Progenitor cell of endocrine pancreas (in vitro differentiated cells): ENCODE data around the gene PLEKHG2. TPM values are rescaled to one million over a fixed set of nuclear protein-coding genes. Genes with fewer than 3 reads are reported as not detected.
A peak's percentile ranks its signal among the peaks of the same experiment; 100 is the strongest.

Source experiments
- DNase-seq: peaks from one replicate; pipeline ENCODE4 v3.0.0; 2021; ENCODE audit warnings: low spot score; ENCODE audit not compliant: unreplicated experiment
- H3K27ac Mint-ChIP-seq: 2 replicates; pipeline ENCODE4 v1.8.0; 2021; ENCODE audit warnings: mild to moderate bottlenecking, moderate library complexity, mixed read lengths
- H3K27me3 Mint-ChIP-seq: 2 replicates; pipeline ENCODE4 v1.8.0; 2021; ENCODE audit warnings: mixed read lengths
- H3K36me3 Mint-ChIP-seq: 2 replicates; pipeline ENCODE4 v1.8.0; 2022; ENCODE audit warnings: mixed read lengths; ENCODE audit not compliant: insufficient read depth
- H3K4me1 Mint-ChIP-seq: 2 replicates; pipeline ENCODE4 v1.8.0; 2021; ENCODE audit warnings: low read depth, mixed read lengths
- H3K4me3 Mint-ChIP-seq: 2 replicates; pipeline ENCODE4 v1.8.0; 2021; ENCODE audit warnings: low read depth, mild to moderate bottlenecking, moderate library complexity, mixed read lengths
- H3K9me3 Mint-ChIP-seq: 2 replicates; pipeline ENCODE4 v1.8.0; 2021; ENCODE audit warnings: low read depth, mixed read lengths
- total RNA-seq: library from RNA; stranded (reverse); gene quantifications from 2 replicates; pipeline ENCODE4 v1.2.1, GENCODE V29; 2021
- TF ChIP-seq, protein P1 (sequence below): fragments of 200-600 bp; sonication (generic); IDR thresholded peaks from one replicate; pipeline ENCODE4 v1.5.0; 2021; ENCODE audit warnings: antibody characterized with exemption, mild to moderate bottlenecking; ENCODE audit not compliant: unreplicated experiment

PLEKHG2 gene
- total RNA-seq, 1 donor from 2014 or later, result 162 TPM

DNA sequence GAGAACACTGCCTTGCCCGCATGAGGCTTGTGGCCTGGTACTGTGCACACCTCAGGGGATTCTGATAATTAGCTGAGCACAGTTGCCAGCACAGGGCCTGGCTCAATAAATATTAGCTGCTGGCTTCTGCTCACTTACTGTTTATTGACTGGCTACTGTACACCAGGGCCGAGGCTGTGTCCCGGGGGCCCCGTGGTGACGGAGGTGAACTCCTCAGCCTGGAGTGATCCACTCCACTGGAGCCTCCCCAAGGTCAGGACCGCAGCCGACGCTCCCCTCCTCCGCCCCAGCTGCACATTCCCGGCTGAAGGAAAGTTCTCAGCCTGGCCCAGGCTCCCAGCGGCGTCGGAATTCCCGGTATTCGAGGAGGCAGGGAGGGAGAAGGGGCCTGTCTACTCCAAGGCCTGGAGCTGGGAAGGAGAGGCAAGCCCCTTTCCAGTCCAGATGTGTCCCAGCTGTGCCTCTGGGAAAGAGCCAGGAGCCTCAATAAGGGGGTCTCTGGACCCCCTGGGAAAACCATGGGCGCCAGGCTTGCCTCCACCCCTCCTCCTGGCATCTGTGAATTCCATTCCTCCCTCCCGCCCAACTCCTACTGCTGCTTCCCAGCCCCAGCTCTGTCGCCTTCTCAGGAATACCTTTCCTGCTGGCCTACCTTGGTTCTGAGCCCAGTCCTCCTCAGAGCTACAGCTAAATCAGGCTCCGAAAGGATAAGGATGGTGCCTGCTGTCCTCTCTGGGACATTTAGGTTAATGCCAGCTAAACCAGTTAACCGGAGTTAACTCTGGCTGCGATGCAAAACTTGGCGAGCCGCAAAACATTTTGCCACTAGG lies 16.0 kb downstream of the PLEKHG2 start:
- Mint-ChIP-seq H3K4me3 (no peak overlapping the region), H3K27ac (peak overlapping the region; percentile 92), H3K4me1 (peaks cover 9% of the 10 kb centered on the region), H3K36me3 (peaks cover 11% of the 10 kb centered on the region), H3K27me3 (no peaks in the 10 kb centered on the region), H3K9me3 (no peaks in the 10 kb centered on the region)
- no peak for DNase-seq
- TF ChIP-seq, protein P1, sequence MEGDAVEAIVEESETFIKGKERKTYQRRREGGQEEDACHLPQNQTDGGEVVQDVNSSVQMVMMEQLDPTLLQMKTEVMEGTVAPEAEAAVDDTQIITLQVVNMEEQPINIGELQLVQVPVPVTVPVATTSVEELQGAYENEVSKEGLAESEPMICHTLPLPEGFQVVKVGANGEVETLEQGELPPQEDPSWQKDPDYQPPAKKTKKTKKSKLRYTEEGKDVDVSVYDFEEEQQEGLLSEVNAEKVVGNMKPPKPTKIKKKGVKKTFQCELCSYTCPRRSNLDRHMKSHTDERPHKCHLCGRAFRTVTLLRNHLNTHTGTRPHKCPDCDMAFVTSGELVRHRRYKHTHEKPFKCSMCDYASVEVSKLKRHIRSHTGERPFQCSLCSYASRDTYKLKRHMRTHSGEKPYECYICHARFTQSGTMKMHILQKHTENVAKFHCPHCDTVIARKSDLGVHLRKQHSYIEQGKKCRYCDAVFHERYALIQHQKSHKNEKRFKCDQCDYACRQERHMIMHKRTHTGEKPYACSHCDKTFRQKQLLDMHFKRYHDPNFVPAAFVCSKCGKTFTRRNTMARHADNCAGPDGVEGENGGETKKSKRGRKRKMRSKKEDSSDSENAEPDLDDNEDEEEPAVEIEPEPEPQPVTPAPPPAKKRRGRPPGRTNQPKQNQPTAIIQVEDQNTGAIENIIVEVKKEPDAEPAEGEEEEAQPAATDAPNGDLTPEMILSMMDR, result no peak

DNA sequence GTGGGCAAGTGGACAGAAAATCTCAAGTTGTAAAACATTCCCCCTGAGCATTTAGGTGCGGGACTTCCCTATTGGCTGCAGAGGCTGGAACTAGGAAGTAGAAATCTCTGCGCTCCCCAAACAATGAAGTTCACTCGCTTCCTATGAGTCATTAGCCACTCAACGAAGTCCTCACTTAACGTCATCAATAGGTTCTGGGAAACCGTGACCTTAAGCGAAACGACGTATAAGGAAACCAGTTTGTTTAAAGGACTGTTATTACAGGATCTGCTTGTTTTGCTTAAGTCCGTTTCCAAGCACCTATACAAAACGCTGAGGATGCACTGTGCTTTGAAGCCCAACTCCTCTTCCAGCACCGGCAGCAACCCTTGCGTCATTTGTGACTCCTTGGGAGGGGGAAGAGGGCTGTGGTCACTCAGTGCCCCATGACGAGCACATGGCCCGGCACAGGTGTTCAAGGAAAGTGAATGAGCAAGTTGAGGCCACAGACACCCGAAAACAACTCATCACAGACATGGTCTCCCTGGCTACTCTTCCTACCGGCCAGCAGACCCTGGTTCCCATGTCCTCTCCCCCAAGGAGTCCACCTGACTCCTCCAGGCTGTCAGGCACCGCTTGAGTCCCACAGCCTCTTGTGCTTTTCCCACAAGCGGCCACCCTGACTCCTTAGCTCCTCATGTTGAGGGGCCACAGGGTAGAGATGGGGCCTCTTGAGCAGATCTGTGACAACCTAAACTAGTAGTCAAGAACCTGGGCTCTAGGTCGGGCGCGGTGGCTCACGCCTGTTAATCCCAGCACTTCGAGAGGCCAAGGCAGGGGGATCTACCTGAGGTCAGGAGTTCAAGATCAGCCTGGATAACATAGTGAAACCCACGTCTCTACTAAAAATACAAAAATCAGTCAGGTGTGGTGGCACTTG lies 18.5 kb downstream of the PLEKHG2 start:
- peak overlapping the region; percentile 71 for H3K27ac Mint-ChIP-seq
- H3K27me3 Mint-ChIP-seq, result no peaks in the 10 kb centered on the region
- TF ChIP-seq, protein P1, result no peak

DNA sequence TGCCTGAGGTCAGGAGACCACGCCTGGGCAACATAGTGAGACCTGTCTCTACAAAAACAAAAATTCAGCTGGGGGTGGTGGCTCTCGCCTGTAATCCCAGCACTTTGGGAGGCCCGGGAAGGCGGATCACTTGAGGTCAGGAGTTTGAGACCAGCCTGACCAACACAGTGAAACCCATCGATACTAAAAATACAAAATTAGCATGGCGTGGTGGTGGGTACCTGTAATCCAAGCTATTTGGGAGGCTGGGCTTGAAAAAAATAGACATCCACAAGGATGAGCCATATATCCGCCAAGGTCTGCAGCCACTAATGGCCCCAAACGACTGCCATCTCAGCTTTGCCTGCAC lies 20.2 kb downstream of the PLEKHG2 start:
- Mint-ChIP-seq H3K36me3 (peaks cover 12% of the 10 kb centered on the region), H3K9me3 (no peaks in the 10 kb centered on the region), H3K4me3 (no peak overlapping the region), H3K27ac (no peak overlapping the region), H3K27me3 (no peaks in the 10 kb centered on the region), H3K4me1 (peaks cover 25% of the 10 kb centered on the region)
- TF ChIP-seq, protein P1, result no peak
- no peak for DNase-seq

More for the DNA sequence above, 18.5 kb downstream of the PLEKHG2 start:
- H3K4me1 Mint-ChIP-seq, result peaks cover 17% of the 10 kb centered on the region
- no peak for DNase-seq
- H3K36me3 Mint-ChIP-seq, result peaks cover 12% of the 10 kb centered on the region
- no peaks in the 10 kb centered on the region for H3K9me3 Mint-ChIP-seq
- no peak overlapping the region for H3K4me3 Mint-ChIP-seq

DNA sequence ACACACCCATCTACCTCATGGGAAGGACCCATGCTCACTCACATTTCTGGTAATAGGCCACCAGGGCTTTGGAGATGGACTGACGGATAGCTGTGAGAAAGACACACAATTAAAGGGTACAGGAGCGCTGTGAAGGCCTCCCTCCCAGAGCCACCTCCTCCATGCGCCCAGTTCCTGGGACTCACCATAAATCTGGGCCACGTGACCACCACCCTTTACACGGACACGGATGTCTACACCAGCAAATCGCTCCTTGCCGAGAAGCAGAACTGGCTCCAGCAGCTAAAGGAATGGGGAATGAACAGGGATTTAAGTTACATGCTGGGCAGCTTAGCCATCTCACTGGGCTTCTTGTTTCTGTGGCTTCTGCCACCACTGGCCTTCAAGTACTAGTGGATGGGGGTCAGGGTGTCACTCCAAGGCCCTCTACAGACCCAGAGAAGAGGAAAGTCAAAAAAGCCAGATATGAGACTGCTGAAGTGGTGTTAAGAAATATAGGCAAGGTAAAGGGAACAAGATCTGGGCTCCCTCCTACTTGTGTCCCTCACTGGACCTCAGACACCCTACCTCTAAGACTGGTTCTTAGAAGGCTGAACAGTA lies 21.1 kb downstream of the PLEKHG2 start:
- H3K36me3 Mint-ChIP-seq, result peaks cover 12% of the 10 kb centered on the region
- DNase-seq, result no peak
- TF ChIP-seq, protein P1, result no peak
- no peaks in the 10 kb centered on the region for H3K27me3 Mint-ChIP-seq
- no peaks in the 10 kb centered on the region for H3K9me3 Mint-ChIP-seq
- peaks cover 21% of the 10 kb centered on the region for H3K4me1 Mint-ChIP-seq
- peak overlapping the region; percentile 32 for H3K4me3 Mint-ChIP-seq
- H3K27ac Mint-ChIP-seq, result no peak overlapping the region
